Omental fat pad (tissue), 4 donors: ENCODE results near the gene TMEM145. TPM values are rescaled to one million over a fixed set of nuclear protein-coding genes. Genes with fewer than 3 reads are reported as not detected.

Source experiments
- ATAC-seq: fragments of 150-250 bp; one replicate; pipeline ENCODE4 v1.9.1; 2016; ENCODE audit warnings: mild to moderate bottlenecking, moderate library complexity; ENCODE audit not compliant: low FRiP score
- DNase-seq: peaks from one replicate; pipeline ENCODE4 v3.0.0-alpha.2; 2019; ENCODE audit warnings: low spot score
- total RNA-seq, 4 donors: library from RNA; depleted of rRNA; stranded (reverse); fragments of >200 nt; gene quantifications; one replicate each; pipeline ENCODE4 v1.1.0, GENCODE V29; 2016
- TF ChIP-seq, protein P1 (sequence below), 3 donors: fragments of 450-650 bp; IDR thresholded peaks; one replicate each; pipeline ENCODE4 v1.5.1; 2016 to 2017; ENCODE audit warnings: antibody characterized with exemption in 3 of 3, mild to moderate bottlenecking in 3 of 3, moderate library complexity in 2 of 3

The TMEM145 gene
- total RNA-seq, 4 donors from 2014 or later = 0.24 to 1.9 TPM; not detected in 2

DNA sequence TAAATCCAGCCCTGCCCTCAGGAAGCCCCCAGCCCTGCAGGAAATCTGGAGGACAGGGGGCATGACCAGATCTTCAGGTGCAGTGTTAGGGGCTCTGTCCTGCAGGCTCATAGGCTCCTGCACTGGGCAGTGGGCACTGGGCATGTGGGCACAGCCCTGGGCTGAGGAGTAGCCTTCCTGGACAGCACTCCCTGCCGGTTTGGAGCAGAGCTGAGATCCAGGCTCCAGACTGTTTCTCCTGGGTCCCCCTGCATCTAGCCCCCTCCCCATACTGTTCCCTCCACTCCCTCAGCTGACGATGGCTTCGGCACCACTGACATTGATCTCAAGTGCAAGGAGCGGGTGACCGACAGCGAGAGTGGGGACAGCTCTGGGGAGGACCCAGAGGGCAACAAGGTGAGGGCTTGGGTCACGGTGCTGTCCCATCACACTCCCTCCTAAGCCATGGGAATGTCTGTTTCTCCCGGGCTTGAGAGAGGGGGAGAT lies 23.5 kb upstream of the TMEM145 start:
- no peak for DNase-seq
- TF ChIP-seq, protein P1, sequence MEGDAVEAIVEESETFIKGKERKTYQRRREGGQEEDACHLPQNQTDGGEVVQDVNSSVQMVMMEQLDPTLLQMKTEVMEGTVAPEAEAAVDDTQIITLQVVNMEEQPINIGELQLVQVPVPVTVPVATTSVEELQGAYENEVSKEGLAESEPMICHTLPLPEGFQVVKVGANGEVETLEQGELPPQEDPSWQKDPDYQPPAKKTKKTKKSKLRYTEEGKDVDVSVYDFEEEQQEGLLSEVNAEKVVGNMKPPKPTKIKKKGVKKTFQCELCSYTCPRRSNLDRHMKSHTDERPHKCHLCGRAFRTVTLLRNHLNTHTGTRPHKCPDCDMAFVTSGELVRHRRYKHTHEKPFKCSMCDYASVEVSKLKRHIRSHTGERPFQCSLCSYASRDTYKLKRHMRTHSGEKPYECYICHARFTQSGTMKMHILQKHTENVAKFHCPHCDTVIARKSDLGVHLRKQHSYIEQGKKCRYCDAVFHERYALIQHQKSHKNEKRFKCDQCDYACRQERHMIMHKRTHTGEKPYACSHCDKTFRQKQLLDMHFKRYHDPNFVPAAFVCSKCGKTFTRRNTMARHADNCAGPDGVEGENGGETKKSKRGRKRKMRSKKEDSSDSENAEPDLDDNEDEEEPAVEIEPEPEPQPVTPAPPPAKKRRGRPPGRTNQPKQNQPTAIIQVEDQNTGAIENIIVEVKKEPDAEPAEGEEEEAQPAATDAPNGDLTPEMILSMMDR (IDR thresholded peaks at IDR 0.05) = no peak
- ATAC-seq = no peak

DNA sequence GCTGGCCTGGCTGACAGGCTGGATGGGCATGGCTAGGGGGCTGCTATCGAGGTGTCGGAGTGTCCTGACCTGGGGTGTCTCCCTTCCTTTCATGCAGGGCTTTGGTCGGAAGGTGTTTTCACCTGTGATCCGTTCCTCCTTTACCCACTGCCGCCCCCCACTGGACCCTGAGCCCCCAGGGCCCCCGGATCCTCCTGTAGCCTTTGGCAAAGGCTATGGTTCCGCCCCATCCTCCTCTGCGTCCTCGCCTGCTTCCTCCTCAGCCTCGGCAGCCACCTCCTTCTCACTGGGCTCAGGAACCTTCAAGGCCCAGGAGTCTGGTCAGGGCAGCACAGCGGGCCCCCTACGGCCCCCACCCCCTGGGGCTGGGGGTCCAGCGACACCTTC lies 23.0 kb upstream of the TMEM145 start:
- DNase-seq (no peak), ATAC-seq (no peak)
- TF ChIP-seq, protein P1 (IDR thresholded peaks at IDR 0.05) = no peak

DNA sequence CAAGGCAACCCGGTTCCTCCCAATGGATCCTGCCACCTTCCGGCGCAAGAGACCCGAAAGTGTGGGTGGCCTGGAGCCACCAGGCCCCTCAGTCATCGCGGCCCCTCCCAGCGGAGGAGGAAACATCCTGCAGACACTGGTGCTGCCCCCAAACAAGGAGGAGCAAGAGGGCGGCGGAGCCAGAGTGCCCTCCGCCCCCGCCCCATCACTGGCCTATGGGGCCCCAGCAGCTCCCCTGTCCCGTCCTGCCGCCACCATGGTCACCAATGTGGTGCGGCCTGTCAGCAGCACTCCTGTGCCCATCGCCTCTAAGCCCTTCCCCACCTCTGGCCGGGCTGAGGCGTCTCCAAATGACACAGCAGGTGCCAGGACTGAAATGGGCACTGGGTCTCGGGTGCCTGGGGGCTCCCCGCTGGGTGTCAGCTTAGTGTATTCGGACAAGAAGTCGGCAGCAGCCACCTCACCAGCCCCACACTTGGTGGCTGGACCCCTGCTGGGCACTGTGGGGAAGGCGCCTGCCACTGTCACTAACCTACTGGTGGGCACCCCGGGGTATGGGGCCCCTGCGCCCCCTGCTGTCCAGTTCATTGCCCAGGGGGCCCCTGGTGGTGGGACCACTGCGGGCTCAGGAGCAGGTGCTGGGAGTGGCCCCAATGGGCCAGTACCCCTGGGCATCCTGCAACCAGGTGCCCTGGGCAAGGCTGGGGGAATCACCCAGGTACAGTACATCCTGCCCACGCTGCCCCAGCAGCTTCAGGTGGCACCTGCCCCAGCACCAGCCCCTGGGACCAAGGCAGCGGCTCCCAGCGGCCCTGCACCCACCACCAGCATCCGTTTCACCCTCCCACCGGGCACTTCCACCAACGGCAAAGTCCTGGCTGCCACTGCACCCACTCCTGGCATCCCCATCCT lies 22.3 kb upstream of the TMEM145 start:
- DNase-seq = no peak
- TF ChIP-seq, protein P1 (IDR thresholded peaks at IDR 0.05) = no peak
- ATAC-seq = no peak

DNA sequence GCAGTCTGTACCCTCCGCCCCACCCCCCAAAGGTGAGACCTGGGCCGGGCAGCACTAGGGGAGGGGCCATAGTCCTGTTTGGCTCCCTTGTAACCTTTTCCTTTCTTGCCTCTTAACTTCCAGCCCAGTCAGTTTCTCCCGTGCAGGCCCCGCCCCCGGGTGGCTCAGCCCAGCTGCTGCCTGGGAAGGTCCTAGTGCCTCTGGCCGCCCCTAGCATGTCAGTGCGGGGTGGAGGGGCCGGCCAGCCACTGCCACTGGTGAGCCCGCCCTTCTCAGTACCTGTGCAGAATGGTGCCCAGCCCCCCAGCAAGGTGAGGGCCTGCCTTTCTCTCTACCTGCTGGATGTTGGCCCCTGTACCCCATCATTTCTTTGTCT lies 21.7 kb upstream of the TMEM145 start:
- TF ChIP-seq, protein P1 (IDR thresholded peaks at IDR 0.05) = no peak
- DNase-seq (no peak), ATAC-seq (no peak)

DNA sequence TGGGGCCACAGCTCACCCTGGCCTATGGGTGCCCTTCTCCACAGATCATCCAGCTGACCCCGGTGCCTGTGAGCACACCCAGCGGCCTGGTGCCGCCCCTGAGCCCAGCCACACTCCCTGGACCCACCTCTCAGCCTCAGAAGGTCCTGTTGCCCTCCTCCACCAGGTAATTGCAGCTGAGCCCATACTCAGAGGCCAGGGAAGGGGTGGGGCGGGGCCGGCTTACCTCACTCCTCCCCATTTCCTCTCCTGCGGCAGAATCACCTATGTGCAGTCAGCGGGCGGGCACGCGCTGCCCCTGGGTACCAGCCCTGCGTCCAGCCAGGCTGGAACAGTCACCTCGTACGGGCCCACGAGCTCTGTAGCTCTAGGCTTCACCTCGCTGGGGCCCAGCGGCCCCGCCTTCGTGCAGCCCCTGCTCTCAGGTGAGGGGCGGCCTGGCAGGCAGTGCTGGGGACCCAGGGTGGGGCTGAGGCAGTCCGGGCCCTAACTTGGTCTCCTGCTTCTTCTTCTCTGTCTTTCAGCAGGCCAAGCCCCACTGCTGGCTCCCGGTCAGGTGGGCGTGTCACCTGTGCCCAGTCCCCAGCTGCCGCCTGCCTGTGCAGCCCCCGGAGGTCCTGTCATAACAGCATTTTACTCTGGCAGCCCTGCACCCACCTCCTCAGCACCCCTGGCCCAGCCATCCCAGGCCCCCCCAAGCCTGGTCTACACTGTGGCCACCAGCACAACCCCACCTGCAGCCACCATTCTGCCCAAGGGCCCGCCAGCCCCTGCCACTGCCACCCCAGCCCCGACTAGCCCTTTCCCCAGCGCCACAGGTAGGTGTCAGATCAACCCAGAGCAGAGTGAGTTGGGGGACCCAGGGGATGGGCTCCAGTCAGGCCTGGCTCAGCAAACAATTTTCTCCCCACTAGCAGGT lies 20.8 kb upstream of the TMEM145 start:
- TF ChIP-seq, protein P1 (IDR thresholded peaks at IDR 0.05) = no peak
- ATAC-seq (no peak), DNase-seq (no peak)

DNA sequence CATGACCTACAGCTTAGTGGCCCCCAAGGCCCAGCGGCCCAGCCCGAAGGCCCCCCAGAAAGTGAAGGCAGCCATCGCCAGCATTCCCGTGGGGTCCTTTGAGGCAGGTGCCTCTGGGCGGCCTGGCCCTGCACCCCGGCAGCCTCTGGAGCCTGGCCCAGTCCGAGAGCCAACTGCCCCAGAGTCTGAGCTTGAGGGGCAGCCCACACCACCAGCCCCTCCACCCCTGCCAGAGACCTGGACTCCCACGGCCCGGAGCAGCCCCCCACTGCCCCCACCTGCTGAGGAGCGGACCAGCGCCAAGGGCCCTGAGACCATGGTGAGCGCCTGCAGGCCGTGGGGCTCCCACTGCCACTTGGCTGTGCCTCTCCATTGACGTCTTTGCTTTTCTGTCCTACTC lies 20.1 kb upstream of the TMEM145 start:
- ATAC-seq = no peak
- DNase-seq = no peak
- TF ChIP-seq, protein P1 (IDR thresholded peaks at IDR 0.05) = no peak
